ENCODE measurements around the gene EZH1. TPM values are rescaled to one million over a fixed set of nuclear protein-coding genes. Genes with fewer than 3 reads are reported as not detected.

The EZH1 gene
- total RNA-seq, 4 donors from 2014 or later = 13.4 to 49.2 (median 22.0) TPM

DNA sequence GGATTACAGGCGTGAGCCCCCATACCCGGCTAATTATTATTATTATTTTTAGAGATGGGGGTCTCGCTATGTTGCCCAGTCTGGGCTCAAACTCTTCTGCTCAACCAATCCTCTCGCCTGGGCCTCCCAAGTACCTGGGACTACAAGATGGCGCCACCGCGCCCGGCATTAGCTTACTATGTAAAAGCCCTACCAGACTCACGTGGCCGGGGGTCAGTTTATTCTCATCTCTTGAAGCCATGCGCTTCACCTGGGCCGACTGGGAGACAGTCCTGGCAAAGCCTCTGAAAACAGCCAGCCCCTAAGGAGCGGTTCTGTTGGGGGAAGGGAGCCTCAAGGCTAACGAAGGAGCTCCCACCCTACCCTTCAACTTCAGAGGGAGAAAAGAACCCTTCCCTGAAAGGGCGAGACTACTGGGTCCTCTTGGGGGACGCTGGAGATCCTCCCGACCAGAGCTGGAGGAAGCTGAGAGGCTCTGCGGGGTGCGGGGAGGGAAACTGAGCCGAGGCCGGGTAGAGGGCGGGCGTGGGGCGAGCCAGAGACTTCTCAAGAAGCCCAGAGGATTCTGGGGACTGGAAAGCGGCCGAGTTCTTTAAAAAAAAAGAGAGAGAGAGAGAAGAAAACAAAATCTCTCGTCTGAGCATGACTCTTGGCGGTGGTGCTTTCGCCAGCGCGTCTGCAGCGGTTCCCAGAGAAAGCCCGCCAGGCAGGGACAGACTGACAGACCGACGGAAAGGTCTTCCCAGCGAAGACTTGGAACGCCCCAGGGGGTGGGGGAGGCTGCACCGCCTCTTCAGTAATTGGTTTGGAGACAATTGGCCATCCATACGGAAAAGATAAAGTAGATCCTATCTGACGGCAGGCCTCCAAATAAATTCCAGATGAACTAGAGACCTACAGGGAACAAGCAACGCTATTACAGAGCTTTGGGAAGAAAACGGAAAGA is 91.4 kb downstream of the EZH1 start:
- Histone ChIP-seq H3K36me3 (no peaks in the 10 kb centered on the region), H3K9me3 (no peaks in the 10 kb centered on the region), H3K4me3 (peak overlapping the region; percentile 15 to 58 (median 41)), H3K27me3 (no peaks in the 10 kb centered on the region), H3K4me1 (peaks cover 10 to 25% (median 11%) of the 10 kb centered on the region in 3 donors), H3K27ac (peak overlapping the region; percentile 75 to 87 (median 81))
- no peak for TF ChIP-seq POLR2A (IDR thresholded peaks at IDR 0.05)
- TF ChIP-seq, protein P1, sequence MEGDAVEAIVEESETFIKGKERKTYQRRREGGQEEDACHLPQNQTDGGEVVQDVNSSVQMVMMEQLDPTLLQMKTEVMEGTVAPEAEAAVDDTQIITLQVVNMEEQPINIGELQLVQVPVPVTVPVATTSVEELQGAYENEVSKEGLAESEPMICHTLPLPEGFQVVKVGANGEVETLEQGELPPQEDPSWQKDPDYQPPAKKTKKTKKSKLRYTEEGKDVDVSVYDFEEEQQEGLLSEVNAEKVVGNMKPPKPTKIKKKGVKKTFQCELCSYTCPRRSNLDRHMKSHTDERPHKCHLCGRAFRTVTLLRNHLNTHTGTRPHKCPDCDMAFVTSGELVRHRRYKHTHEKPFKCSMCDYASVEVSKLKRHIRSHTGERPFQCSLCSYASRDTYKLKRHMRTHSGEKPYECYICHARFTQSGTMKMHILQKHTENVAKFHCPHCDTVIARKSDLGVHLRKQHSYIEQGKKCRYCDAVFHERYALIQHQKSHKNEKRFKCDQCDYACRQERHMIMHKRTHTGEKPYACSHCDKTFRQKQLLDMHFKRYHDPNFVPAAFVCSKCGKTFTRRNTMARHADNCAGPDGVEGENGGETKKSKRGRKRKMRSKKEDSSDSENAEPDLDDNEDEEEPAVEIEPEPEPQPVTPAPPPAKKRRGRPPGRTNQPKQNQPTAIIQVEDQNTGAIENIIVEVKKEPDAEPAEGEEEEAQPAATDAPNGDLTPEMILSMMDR (IDR thresholded peaks at IDR 0.05) = no peak
- no peak for DNase-seq
- 30 to 39% methylated on average over 28 to 33 of the region's 42 CpGs for WGBS, 2 donors
- intact Hi-C loops (cut with DNase I) = no loop called here

GRCh38 chr17:42651392-42651791 is 93.4 kb downstream of the EZH1 start:
- WGBS, 2 donors = 74 to 75% methylated on average over 4 of the region's 4 CpGs
- no peak overlapping the region for H3K27ac ChIP-seq
- H3K9me3 ChIP-seq = no peaks in the 10 kb centered on the region
- H3K4me3 ChIP-seq = no peak overlapping the region
- intact Hi-C loops (cut with DNase I) = no loop called here
- TF ChIP-seq, protein P1 (IDR thresholded peaks at IDR 0.05) = no peak
- no peak for TF ChIP-seq POLR2A (IDR thresholded peaks at IDR 0.05)
- H3K36me3 ChIP-seq = no peaks in the 10 kb centered on the region
- peaks cover 10 to 25% (median 11%) of the 10 kb centered on the region in 3 donors for H3K4me1 ChIP-seq
- no peaks in the 10 kb centered on the region for H3K27me3 ChIP-seq
- DNase-seq = no peak

Small RNAs within 50 kb of the gene (small RNA-seq; reads per million reads assigned to genes)
- 0 reads per million in 4 donors for gene HMGN2P15
- gene MIR6780A = 0 reads per million in 4 donors

Other genes starting within 250 kb of the EZH1 start
- gene NAGLU, start 208.8 kb downstream of the EZH1 start, total RNA-seq = 10 to 100 TPM; 19.2 to 39.0 (median 26.5) TPM
- gene HSD17B1, start 192.1 kb downstream of the EZH1 start, total RNA-seq = 10 to 100 TPM in 1 of 4 donors, 1 to 10 TPM in 3; 3.0 to 11.8 (median 6.6) TPM
- 10 to 100 TPM; 34.1 to 52.2 (median 46.5) TPM for gene COASY, start 182.9 kb downstream of the EZH1 start, total RNA-seq
- 10 to 100 TPM; 34.0 to 47.9 (median 39.9) TPM for gene MLX, start 177.9 kb downstream of the EZH1 start, total RNA-seq
- gene PSMC3IP, start 167.3 kb downstream of the EZH1 start, total RNA-seq = 1 to 10 TPM in 3 of 4 donors, under 1 TPM in 1; 0.61 to 4.8 (median 2.8) TPM
- 10 to 100 TPM; 35.7 to 59.6 (median 53.0) TPM for gene RETREG3, start 135.7 kb downstream of the EZH1 start, total RNA-seq
- 10 to 100 TPM; 22.3 to 61.9 (median 46.5) TPM for gene TUBG1, start 135.4 kb downstream of the EZH1 start, total RNA-seq
- 10 to 100 TPM in 1 of 4 donors, 1 to 10 TPM in 3; 7.1 to 14.5 (median 8.8) TPM for gene TUBG2, start 85.8 kb downstream of the EZH1 start, total RNA-seq
- gene PLEKHH3, start 68.0 kb downstream of the EZH1 start, total RNA-seq = 10 to 100 TPM; 41.0 to 55.8 (median 55.1) TPM
- under 1 TPM in 1 of 4 donors, not detected in 3; 0.76 TPM for gene CCR10, start 63.2 kb downstream of the EZH1 start, total RNA-seq
- gene CNTNAP1, start 62.5 kb downstream of the EZH1 start, total RNA-seq = under 1 TPM; 0.15 to 0.88 (median 0.43) TPM
- gene RAMP2, start 16.2 kb upstream of the EZH1 start, total RNA-seq = 10 to 100 TPM in 2 of 4 donors, 1 to 10 TPM in 1, not detected in 1; 4.7 to 23.3 (median 11.8) TPM
- 10 to 100 TPM; 78.6 to 93.6 (median 83.0) TPM for gene VPS25, start 28.4 kb upstream of the EZH1 start, total RNA-seq
- 10 to 100 TPM in 1 of 4 donors, 1 to 10 TPM in 1, under 1 TPM in 2; 0.40 to 14.7 (median 3.9) TPM for gene WNK4, start 35.6 kb upstream of the EZH1 start, total RNA-seq
- gene COA3, start 53.7 kb upstream of the EZH1 start, total RNA-seq = 100 to 1,000 TPM in 1 of 4 donors, 10 to 100 TPM in 3; 76.4 to 101 (median 94.8) TPM
- gene CNTD1, start 53.8 kb upstream of the EZH1 start, total RNA-seq = not detected
- 100 to 1,000 TPM in 1 of 4 donors, 10 to 100 TPM in 3; 81.5 to 100 (median 84.5) TPM for gene BECN1, start 79.2 kb upstream of the EZH1 start, total RNA-seq
- gene PSME3, start 88.4 kb upstream of the EZH1 start, total RNA-seq = 100 to 1,000 TPM in 1 of 4 donors, 10 to 100 TPM in 3; 91.0 to 121 (median 93.7) TPM
- 1 to 10 TPM in 2 of 4 donors, under 1 TPM in 2; 0.61 to 2.1 (median 1.2) TPM for gene AOC2, start 99.5 kb upstream of the EZH1 start, total RNA-seq
- gene AOC3, start 106.2 kb upstream of the EZH1 start, total RNA-seq = 10 to 100 TPM in 1 of 4 donors, 1 to 10 TPM in 3; 3.3 to 24.0 (median 6.6) TPM
- gene G6PC1, start 155.8 kb upstream of the EZH1 start, total RNA-seq = not detected
- gene AARSD1, start 219.4 kb upstream of the EZH1 start, total RNA-seq = 10 to 100 TPM; 14.2 to 25.9 (median 22.6) TPM
- 1 to 10 TPM in 1 of 4 donors, under 1 TPM in 1, not detected in 2; 0.27 to 1.1 TPM for gene PTGES3L, start 235.0 kb upstream of the EZH1 start, total RNA-seq
- gene RUNDC1, start 235.5 kb upstream of the EZH1 start, total RNA-seq = 1 to 10 TPM; 7.4 to 9.8 (median 8.5) TPM